Limb (tissue), 2 donors: Measurements from ENCODE around the gene CHI3L2.

ENCODE experiments used
- DNase-seq, 2 donors: peaks; one replicate each; pipeline ENCODE4 v3.0.0-alpha.2; 2016; ENCODE audit errors: extremely low spot score in 2 of 2

Gene CHI3L2, protein sequence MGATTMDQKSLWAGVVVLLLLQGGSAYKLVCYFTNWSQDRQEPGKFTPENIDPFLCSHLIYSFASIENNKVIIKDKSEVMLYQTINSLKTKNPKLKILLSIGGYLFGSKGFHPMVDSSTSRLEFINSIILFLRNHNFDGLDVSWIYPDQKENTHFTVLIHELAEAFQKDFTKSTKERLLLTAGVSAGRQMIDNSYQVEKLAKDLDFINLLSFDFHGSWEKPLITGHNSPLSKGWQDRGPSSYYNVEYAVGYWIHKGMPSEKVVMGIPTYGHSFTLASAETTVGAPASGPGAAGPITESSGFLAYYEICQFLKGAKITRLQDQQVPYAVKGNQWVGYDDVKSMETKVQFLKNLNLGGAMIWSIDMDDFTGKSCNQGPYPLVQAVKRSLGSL

DNA sequence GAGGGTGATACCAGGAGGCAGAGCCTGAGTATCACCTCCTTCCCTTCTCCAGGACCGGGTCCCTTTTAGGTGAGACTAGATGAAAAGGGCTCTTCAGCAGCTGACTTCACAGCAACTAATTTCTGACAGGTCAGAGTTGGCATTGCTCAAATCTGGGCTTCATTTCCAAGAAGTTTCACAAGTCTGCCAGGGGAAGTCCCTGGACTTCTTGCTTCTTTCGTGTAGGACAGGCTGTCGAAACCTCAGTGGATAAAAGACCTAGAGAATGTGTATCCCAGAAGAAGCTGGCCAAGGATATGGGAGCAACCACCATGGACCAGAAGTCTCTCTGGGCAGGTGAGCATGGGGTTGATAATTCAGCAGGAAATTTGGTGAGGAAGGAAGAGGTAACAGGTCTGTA, at the start of gene CHI3L2:
CHI3L2 (plus strand) TSS at position 280 of the 400 bp plus-strand sequence; CDS start at position 297, 17 bp downstream.
- DNase-seq = no peak

GRCh38 chr1:111179968-111180533, 47.5 kb upstream of the CHI3L2 start:
- DNase-seq = no peak

GRCh38 chr1:111182052-111182451, 45.5 kb upstream of the CHI3L2 start:
- no peak for DNase-seq

DNA sequence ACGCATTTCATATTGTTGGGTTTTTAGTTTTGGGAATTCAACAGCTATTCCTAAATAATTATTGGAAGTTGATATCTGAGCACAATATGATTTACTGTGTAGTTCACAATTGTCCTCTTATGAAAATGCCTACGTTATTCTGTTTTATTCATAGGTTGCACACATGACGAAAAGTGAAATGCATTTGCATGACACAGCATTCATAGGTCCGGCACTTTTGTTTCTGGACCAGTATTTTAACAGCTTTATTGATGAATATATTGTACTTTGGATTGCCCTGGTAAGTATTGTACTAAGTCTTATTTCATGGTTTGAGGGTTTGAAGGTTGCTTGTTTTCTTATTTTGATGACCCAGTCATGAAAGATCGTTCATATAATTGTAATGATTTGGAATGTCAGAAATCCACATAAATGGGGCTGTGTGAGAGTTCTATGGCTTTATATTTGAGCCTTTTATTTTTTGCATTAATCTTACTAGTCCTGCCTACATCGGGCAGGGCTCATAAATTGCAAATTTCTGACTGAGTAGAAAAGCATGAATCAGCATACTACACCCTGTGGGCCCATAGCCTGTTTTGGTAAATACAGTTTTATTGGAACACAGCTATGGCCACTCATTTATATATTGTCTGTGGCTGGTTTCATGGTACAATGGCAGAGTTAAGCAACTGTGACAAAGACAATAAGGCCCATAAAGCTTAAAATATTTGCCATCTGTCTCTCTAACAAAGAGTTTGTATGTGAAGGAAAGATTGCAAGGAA, 44.0 kb upstream of the CHI3L2 start:
- no peak for DNase-seq

DNA sequence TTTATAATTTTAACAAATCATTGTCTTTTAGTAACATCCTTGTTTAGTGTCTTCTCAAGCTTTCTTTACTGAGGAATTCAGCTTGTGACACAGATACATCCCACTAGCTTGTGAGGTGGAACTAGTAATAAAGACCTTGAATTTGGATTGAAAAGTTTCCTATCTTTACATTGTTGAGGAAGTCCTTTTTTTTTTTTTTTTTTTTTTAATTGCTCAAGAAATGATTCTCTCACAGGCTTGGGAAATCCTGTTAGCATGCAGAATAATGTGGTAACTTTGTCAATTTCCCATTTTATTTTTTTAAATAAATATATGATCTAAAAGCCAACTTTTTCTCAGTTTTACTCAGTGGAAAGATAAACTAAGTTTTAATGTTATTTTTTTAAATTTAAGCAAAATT, 42.9 kb upstream of the CHI3L2 start:
- no peak for DNase-seq

DNA sequence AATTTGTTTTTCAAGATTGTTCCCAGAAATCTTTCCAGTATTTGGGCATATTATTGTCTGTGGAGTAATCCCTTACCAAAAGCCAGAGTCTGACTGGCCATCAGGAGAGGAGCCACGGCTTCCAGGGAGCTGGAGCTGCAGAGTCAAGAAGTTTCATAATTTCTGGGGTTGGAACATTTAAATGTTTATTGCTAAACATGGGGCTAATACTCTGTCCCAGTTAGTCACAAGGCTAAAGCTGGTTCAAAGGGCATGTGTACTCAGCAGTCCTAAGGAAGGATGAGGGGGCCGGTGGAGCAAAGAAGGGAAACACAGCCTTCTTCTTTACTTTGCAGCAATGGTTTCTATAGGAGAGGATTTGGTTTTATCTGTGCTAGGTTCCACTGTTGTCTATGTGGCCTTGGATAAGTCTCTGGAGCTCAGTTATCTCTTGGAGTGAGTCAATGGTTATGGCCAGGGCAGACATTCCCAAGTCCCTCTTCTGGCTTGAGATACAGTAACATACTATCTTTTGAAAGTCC, 36.5 kb upstream of the CHI3L2 start:
- DNase-seq = no peak

DNA sequence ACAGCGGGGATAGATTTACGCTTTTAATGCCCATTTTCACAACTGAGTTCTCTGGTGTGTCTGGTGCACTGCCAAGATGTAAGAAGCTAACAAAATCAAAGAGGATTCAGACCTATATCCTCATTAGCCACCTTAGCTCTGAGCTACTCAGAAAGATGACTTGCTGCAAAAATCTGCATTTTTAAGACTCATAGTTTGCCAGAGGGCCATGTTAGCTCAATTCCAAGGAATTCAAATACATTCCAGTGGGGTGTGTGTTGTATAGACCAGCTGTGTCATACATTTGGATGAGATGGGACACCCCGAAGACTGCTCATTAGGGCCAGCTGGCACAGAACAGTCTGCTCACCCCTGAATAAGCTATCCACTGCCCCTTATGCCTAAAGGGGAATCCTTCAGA, 36.0 kb upstream of the CHI3L2 start:
- no peak for DNase-seq

- no peak for DNase-seq
Observed at GRCh38 chr1:111192074-111192473, 35.4 kb upstream of the CHI3L2 start.

- no peak for DNase-seq
Observed at GRCh38 chr1:111192658-111193519, 34.6 kb upstream of the CHI3L2 start.

DNA sequence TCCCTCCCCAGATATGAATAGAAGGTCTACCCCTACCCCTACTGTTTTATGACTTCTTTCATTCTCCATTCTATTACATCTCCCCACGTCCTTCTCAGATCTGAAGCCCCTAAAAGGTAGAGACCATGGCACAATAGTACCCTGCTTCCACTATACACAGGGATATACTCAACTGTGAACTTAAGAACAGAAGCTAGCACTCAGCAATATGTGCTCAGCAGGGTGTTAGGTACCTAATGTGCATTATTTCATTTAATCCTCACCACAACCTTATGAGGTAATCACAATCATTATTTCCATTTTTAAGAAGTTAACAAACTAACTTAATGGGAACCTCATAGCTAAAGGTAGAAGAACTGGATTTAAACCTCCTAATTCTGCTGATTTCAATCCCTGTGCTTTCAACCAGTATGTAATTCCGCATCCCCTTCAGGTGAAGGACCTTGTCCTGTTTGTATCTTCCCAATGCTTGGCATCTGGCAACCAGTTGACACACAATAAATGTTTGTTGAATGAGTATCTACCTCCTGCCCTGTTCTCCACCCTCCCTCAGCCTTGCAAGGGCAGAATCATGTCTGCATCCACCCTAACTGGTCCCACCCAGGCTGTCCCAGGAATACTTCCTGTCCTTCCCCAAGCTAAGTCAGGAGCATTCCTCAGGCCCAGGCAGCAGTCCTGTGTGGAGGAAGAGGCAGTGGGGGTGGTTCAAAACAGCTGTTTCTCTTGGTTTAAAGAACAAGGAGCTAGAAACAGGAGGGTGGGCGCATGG, 33.6 kb upstream of the CHI3L2 start:
- DNase-seq = no peak

GRCh38 chr1:111195002-111195684, 32.4 kb upstream of the CHI3L2 start:
- DNase-seq = no peak

- no peak for DNase-seq
Observed at GRCh38 chr1:111196213-111196612, 31.3 kb upstream of the CHI3L2 start.

GRCh38 chr1:111197598-111198284, 29.8 kb upstream of the CHI3L2 start:
- DNase-seq = no peak

DNA sequence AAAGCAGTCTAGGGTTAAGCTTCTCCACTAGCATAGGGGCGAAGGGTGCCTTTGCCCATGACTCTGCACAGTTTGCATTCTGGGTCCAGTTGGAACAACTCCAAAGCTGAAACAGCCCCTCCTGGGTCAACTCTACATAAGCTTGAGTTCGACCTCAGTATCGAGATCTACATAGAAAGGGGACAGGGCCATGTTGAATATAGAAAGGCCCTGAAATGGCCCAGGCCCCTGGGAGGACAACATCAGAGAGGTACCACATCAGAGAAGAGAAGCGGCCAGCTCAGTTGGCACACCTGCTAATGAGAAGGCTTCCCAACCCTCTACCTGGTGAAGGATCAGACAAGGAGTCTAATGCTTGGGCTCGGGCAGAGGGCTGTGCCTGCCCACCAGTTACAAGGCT, 28.7 kb upstream of the CHI3L2 start:
- no peak for DNase-seq

GRCh38 chr1:111199329-111199728, 28.2 kb upstream of the CHI3L2 start:
- DNase-seq = no peak

GRCh38 chr1:111199881-111200801, 27.4 kb upstream of the CHI3L2 start, which contains the start of gene DENND2D:
Gene DENND2D (minus strand): TSS chr1:111200646. CDS start chr1:111200459, 187 bp downstream.
- DNase-seq = no peak

DNA sequence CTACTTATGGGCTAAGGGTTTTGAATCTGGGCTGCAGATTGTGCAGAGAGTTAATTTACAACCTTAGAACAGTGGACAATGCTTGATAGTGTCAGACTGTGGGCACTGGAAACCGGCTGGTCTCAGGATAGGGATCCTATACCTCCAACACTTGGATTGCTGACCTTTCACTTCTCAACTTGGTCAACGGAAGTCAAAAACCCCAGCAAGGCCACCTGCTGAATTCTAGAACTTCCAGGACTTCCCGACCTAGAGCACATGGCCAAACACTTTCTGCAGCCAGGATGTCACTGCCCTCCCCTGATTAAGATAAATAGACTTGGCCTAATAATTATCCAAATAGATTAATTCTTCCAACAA, 26.7 kb upstream of the CHI3L2 start:
- no peak for DNase-seq
